ENCODE measurements around the gene VGLL2. TPM values are rescaled to one million over a fixed set of nuclear protein-coding genes. Genes with fewer than 3 reads are reported as not detected.

The VGLL2 gene
- polyA plus RNA-seq, 1 of the 3 experiments (the other 2 are of a cell fraction): 0.02 TPM

GRCh38 chr6:117280922-117281321 lies 15.6 kb downstream of the VGLL2 start (continued):
- no peak for TF ChIP-seq FOSL2 (IDR thresholded peaks at IDR 0.05; ENCODE audit: borderline replicate concordance, low read depth)
- TF ChIP-seq, protein P1, sequence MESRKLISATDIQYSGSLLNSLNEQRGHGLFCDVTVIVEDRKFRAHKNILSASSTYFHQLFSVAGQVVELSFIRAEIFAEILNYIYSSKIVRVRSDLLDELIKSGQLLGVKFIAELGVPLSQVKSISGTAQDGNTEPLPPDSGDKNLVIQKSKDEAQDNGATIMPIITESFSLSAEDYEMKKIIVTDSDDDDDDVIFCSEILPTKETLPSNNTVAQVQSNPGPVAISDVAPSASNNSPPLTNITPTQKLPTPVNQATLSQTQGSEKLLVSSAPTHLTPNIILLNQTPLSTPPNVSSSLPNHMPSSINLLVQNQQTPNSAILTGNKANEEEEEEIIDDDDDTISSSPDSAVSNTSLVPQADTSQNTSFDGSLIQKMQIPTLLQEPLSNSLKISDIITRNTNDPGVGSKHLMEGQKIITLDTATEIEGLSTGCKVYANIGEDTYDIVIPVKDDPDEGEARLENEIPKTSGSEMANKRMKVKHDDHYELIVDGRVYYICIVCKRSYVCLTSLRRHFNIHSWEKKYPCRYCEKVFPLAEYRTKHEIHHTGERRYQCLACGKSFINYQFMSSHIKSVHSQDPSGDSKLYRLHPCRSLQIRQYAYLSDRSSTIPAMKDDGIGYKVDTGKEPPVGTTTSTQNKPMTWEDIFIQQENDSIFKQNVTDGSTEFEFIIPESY (IDR thresholded peaks at IDR 0.05; ENCODE audit: borderline replicate concordance, low read depth): no peak

DNA sequence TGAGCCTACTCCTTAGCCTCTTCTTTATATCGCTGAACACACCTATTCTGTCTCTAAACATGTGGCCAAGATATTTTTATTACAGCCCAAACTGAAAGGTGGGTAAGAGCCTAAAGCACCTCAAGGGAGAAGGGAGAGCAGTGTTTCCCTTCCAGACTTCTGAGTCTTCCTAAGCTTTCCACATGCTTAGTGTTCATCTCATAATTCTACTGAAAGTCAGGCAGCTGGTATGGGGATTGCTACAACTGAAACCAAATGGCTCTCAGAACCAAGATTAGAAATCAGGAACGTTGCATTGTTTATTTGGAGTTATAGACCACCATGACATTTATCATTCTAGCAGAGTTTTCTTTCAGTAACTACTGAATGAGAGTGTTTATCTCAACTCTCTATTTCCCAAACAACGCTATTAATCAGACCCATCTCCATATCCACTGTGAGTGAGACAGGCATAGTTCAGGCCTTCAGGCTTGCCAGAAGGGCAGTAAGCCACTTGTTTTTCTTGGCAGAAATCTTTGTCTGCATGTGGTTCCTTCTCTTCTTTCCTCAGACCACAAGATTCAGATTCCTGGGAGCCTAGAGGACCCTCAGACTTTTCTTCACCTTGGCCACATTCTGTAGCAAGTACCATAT lies 22.8 kb downstream of the VGLL2 start:
- no peak for TF ChIP-seq MXI1 (IDR thresholded peaks at IDR 0.05; ENCODE audit: low read depth, low read length)
- no peak for TF ChIP-seq SMC3 (IDR thresholded peaks at IDR 0.05; ENCODE audit: low read depth, low read length)
- TF ChIP-seq NRF1 (IDR thresholded peaks at IDR 0.05; ENCODE audit: low read depth, low read length): no peak
- TF ChIP-seq FOSL2 (IDR thresholded peaks at IDR 0.05; ENCODE audit: borderline replicate concordance, low read depth): no peak
- TF ChIP-seq FOXM1 (IDR thresholded peaks at IDR 0.05; ENCODE audit: low read depth): no peak
- TF ChIP-seq TEAD4 (IDR thresholded peaks at IDR 0.05; ENCODE audit: borderline replicate concordance, insufficient read depth): no peak
- TF ChIP-seq PBX3 (IDR thresholded peaks at IDR 0.05): no peak
- TF ChIP-seq GABPA (IDR thresholded peaks at IDR 0.05; ENCODE audit: low read depth): no peak
- TF ChIP-seq JUND (IDR thresholded peaks at IDR 0.05): no peak
- H2AFZ ChIP-seq (ENCODE audit: low read depth): no peak overlapping the region
- POLR2A ChIA-PET: no interaction called here
- H3F3A ChIP-seq (replicated peaks; ENCODE audit: insufficient read depth): no peaks in the 10 kb centered on the region
- H3K27me3 ChIP-seq (ENCODE audit: insufficient read depth): no peaks in the 10 kb centered on the region
- H3K27ac ChIP-seq (ENCODE audit: low read depth in 2 of 2, low read length in 1 of 2): no peak overlapping the region
- H3K9me2 ChIP-seq: no peaks in the 10 kb centered on the region
- DNase-seq: no peak
- no peak overlapping the region for H3K4me2 ChIP-seq
- no peak overlapping the region for H3K4me3 ChIP-seq (ENCODE audit: low read depth in 2 of 2, low read length in 1 of 2)
- no peaks in the 10 kb centered on the region for H3K79me2 ChIP-seq (ENCODE audit: insufficient read depth)
- CTCF ChIA-PET: no interaction called here
- H4K20me1 ChIP-seq (ENCODE audit: insufficient read depth): no peaks in the 10 kb centered on the region
- H3K4me1 ChIP-seq (ENCODE audit: control insufficient read depth in 1 of 2, insufficient read depth in 2 of 2, low read depth in 1 of 2, low read length in 1 of 2): no peaks in the 10 kb centered on the region
- 3% methylated on average over 3 of the region's 3 CpGs for WGBS (ENCODE audit: low lambda C conversion rate)
- no peaks in the 10 kb centered on the region for H3K9me3 ChIP-seq
- no peaks in the 10 kb centered on the region for H3K36me3 ChIP-seq (replicated peaks in 1 of 2; ENCODE audit: control insufficient read depth in 1 of 2, insufficient read depth in 2 of 2, low read length in 1 of 2)
- H3K9ac ChIP-seq: no peak overlapping the region

DNA sequence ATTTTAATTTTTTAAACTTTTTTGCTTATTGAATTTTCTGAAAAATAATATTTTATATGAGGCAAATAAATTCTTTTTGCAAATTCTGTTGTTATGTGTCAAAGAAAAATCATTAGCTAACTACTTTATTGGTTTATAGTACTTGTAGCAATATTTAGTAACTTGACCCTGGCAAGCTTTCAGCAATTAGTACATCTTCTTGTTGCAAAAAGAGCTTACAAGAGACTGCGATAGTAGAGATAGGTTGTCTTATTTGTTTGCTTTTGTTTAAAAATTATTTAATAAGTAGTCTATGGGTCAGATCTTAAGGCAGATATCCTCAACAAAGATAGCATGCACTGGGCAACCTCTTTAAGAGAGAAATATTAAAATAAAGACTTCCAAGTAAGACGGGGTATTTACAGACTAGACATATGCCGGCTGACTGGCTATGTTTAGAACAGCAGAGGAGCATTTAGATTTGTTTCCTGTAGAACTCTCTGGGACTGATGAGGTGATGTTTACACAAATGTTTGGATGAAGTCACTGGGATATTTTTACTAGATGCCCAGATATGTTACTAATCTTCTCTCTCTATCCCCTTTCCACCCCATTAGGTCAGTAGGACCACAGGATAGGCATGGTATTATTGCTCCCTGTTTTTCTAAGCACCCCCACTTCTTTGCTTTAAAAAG lies 25.0 kb downstream of the VGLL2 start:
- ChIA-PET POLR2A (no interaction called here), CTCF (interaction anchor here (0.8 kb wide), 1 partner anchor 8 kb away, joined by 3 read pairs; no protein-coding TSS in a partner anchor)
- no peak overlapping the region for H2AFZ ChIP-seq (ENCODE audit: low read depth)
- no peaks in the 10 kb centered on the region for H3K9me3 ChIP-seq
- no peaks in the 10 kb centered on the region for H3F3A ChIP-seq (replicated peaks; ENCODE audit: insufficient read depth)
- H3K27ac ChIP-seq (ENCODE audit: low read depth in 2 of 2, low read length in 1 of 2): no peak overlapping the region
- no peaks in the 10 kb centered on the region for H3K9me2 ChIP-seq
- no peaks in the 10 kb centered on the region for H3K4me1 ChIP-seq (ENCODE audit: control insufficient read depth in 1 of 2, insufficient read depth in 2 of 2, low read depth in 1 of 2, low read length in 1 of 2)
- H3K36me3 ChIP-seq (replicated peaks in 1 of 2; ENCODE audit: control insufficient read depth in 1 of 2, insufficient read depth in 2 of 2, low read length in 1 of 2): no peaks in the 10 kb centered on the region
- no peaks in the 10 kb centered on the region for H4K20me1 ChIP-seq (ENCODE audit: insufficient read depth)
- H3K4me3 ChIP-seq (ENCODE audit: low read depth in 2 of 2, low read length in 1 of 2): no peak overlapping the region
- no peak overlapping the region for H3K4me2 ChIP-seq
- DNase-seq: no peak
- WGBS (ENCODE audit: low lambda C conversion rate): 7% methylated on average over 3 of the region's 3 CpGs
- H3K79me2 ChIP-seq (ENCODE audit: insufficient read depth): no peaks in the 10 kb centered on the region
- H3K9ac ChIP-seq: no peak overlapping the region
- no peaks in the 10 kb centered on the region for H3K27me3 ChIP-seq (ENCODE audit: insufficient read depth)
- TF ChIP-seq JUND (IDR thresholded peaks at IDR 0.05): no peak
- no peak for TF ChIP-seq TCF12 (IDR thresholded peaks at IDR 0.05)
- TF ChIP-seq PBX3 (IDR thresholded peaks at IDR 0.05): no peak
- no peak for TF ChIP-seq RCOR1 (IDR thresholded peaks at IDR 0.05; ENCODE audit: low read length)
- no peak for TF ChIP-seq NRF1 (IDR thresholded peaks at IDR 0.05; ENCODE audit: low read depth, low read length)
- TF ChIP-seq RAD21 (IDR thresholded peaks at IDR 0.05; ENCODE audit: low read length): no peak
- TF ChIP-seq, protein P2, sequence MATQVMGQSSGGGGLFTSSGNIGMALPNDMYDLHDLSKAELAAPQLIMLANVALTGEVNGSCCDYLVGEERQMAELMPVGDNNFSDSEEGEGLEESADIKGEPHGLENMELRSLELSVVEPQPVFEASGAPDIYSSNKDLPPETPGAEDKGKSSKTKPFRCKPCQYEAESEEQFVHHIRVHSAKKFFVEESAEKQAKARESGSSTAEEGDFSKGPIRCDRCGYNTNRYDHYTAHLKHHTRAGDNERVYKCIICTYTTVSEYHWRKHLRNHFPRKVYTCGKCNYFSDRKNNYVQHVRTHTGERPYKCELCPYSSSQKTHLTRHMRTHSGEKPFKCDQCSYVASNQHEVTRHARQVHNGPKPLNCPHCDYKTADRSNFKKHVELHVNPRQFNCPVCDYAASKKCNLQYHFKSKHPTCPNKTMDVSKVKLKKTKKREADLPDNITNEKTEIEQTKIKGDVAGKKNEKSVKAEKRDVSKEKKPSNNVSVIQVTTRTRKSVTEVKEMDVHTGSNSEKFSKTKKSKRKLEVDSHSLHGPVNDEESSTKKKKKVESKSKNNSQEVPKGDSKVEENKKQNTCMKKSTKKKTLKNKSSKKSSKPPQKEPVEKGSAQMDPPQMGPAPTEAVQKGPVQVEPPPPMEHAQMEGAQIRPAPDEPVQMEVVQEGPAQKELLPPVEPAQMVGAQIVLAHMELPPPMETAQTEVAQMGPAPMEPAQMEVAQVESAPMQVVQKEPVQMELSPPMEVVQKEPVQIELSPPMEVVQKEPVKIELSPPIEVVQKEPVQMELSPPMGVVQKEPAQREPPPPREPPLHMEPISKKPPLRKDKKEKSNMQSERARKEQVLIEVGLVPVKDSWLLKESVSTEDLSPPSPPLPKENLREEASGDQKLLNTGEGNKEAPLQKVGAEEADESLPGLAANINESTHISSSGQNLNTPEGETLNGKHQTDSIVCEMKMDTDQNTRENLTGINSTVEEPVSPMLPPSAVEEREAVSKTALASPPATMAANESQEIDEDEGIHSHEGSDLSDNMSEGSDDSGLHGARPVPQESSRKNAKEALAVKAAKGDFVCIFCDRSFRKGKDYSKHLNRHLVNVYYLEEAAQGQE (IDR thresholded peaks at IDR 0.05; ENCODE audit: low read depth, low read length): no peak
- no peak for TF ChIP-seq EP300 (IDR thresholded peaks at IDR 0.05; ENCODE audit: borderline replicate concordance in 1 of 2, low read depth in 1 of 2, low read length in 1 of 2)
